PC-3 (cell line): ENCODE measurements around the gene PARP15. TPM values are rescaled to one million over a fixed set of nuclear protein-coding genes. Genes with fewer than 3 reads are reported as not detected.

Source experiments
- ATAC-seq: fragments of 200-7000 bp; cut with Tn5 transposase; 2 replicates; pipeline ENCODE4 v1.9.1; 2020; ENCODE audit warnings: mild to moderate bottlenecking, moderate library complexity
- BruUV-seq: library from RNA; stranded (reverse); fragments of 400-500 nt; replicated peaks from 2 replicates; lab custom pipeline; 2021; lab: Mats Ljungman, UMichigan
- CTCF ChIA-PET: fragments of 300-600 bp; sonication (Branson Sonifier 250); formaldehyde crosslinking; loops from one replicate; lab custom pipeline; 2022; ENCODE audit warnings: antibody characterized with exemption; lab: Charles Lee
- POLR2A ChIA-PET: fragments of 300-600 bp; sonication (Branson Sonifier 250); formaldehyde crosslinking; loops from one replicate; lab custom pipeline; 2022; ENCODE audit warnings: antibody characterized with exemption; ENCODE audit not compliant: unreplicated experiment; lab: Charles Lee
- DNase-seq: peaks from one replicate; pipeline ENCODE4 v3.0.0-alpha.2; 2015
- H2AFZ ChIP-seq: fragments of 300-600 bp; sonication (generic); 2 replicates; pipeline ENCODE4 v1.6.0; 2016; ENCODE audit warnings: antibody characterized with exemption, low read length
- H3F3A ChIP-seq: fragments of 300-600 bp; sonication (generic); one replicate; pipeline ENCODE4 v1.6.0; 2017; ENCODE audit warnings: antibody characterized with exemption, low read length, control low read depth, mild to moderate bottlenecking; ENCODE audit not compliant: unreplicated experiment
- H3K27ac ChIP-seq: fragments of 300-600 bp; sonication (generic); 2 replicates; pipeline ENCODE4 v1.5.1; 2016; ENCODE audit warnings: mild to moderate bottlenecking, low read length
- H3K27me3 ChIP-seq: fragments of 300-600 bp; sonication (generic); 2 replicates; pipeline ENCODE4 v1.6.1; 2016; ENCODE audit warnings: low read length, mixed read lengths
- H3K36me3 ChIP-seq: fragments of 300-600 bp; sonication (generic); 2 replicates; pipeline ENCODE4 v1.6.1; 2016; ENCODE audit warnings: low read depth, mixed run types, low read length, mixed read lengths
- H3K4me1 ChIP-seq: fragments of 300-600 bp; sonication (generic); 2 replicates; pipeline ENCODE4 v1.5.1; 2016; ENCODE audit warnings: low read length; ENCODE audit not compliant: insufficient read depth
- H3K4me2 ChIP-seq: fragments of 300-600 bp; sonication (generic); 2 replicates; pipeline ENCODE4 v1.6.0; 2016; ENCODE audit warnings: low read length
- H3K4me3 ChIP-seq: fragments of 300-600 bp; sonication (generic); 2 replicates; pipeline ENCODE4 v1.5.1; 2016; ENCODE audit warnings: mild to moderate bottlenecking, low read length, mixed read lengths
- H3K79me2 ChIP-seq: fragments of 300-600 bp; sonication (generic); 2 replicates; pipeline ENCODE4 v1.6.1; 2017; ENCODE audit warnings: low read length, mixed read lengths
- H3K9ac ChIP-seq: fragments of 300-600 bp; sonication (generic); 2 replicates; pipeline ENCODE4 v1.6.0; 2016; ENCODE audit warnings: mild to moderate bottlenecking, low read length
- H3K9me2 ChIP-seq: fragments of 300-600 bp; sonication (generic); replicated peaks from 2 replicates; pipeline ENCODE4 v1.6.1; 2016; ENCODE audit warnings: mixed run types, low read length, mixed read lengths
- H3K9me3 ChIP-seq: fragments of 300-600 bp; sonication (generic); 2 replicates; pipeline ENCODE4 v1.6.1; 2016; ENCODE audit warnings: low read length, mixed read lengths
- H4K20me1 ChIP-seq: fragments of 300-600 bp; sonication (generic); 2 replicates; pipeline ENCODE4 v1.6.1; 2016; ENCODE audit warnings: low read length, mixed read lengths
- CTCF ChIP-seq: fragments of 300-600 bp; sonication (generic); conservative IDR thresholded peaks from 2 replicates; pipeline ENCODE4 v1.5.1; 2017; ENCODE audit warnings: antibody characterized with exemption, low read depth, mild to moderate bottlenecking, low read length
- EZH2 ChIP-seq: fragments of 300-600 bp; sonication (generic); IDR thresholded peaks from one replicate; pipeline ENCODE4 v1.6.1; 2017; ENCODE audit warnings: antibody characterized with exemption, mild to moderate bottlenecking, low read length; ENCODE audit not compliant: unreplicated experiment
- EZH2phosphoT487 ChIP-seq: fragments of 300-600 bp; sonication (generic); IDR thresholded peaks from 2 replicates; pipeline ENCODE4 v1.6.1; 2018; ENCODE audit warnings: mild to moderate bottlenecking, antibody characterized with exemption, low read length, borderline replicate concordance
- intact Hi-C: fragments of 100-400 bp; cut with micrococcal nuclease; formaldehyde crosslinking; loops from 2 replicates; pipeline ENCODE4 v1.9.0; 2023
- total RNA-seq: library from RNA; depleted of rRNA; stranded (reverse); fragments of >200 nt; gene quantifications from 2 replicates; pipeline ENCODE4 v1.2.3, GENCODE V29; 2014

Gene PARP15
- total RNA-seq, 1 experiment from 2014 or later: not detected

GRCh38 chr3:122548076-122548475, 29.4 kb upstream of the PARP15 start:
- ATAC-seq (no peak), DNase-seq (no peak)
- Histone ChIP-seq H3K9me2 (no peaks in the 10 kb centered on the region), H3K9ac (no peak overlapping the region), H3K27ac (no peak overlapping the region), H3F3A (no peaks in the 10 kb centered on the region), H3K4me3 (no peak overlapping the region), H3K9me3 (no peaks in the 10 kb centered on the region), H3K27me3 (no peaks in the 10 kb centered on the region), H3K36me3 (no peaks in the 10 kb centered on the region), H3K79me2 (no peaks in the 10 kb centered on the region), H4K20me1 (no peaks in the 10 kb centered on the region), H2AFZ (no peak overlapping the region), H3K4me2 (no peak overlapping the region), H3K4me1 (no peaks in the 10 kb centered on the region)
- BruUV-seq: no TSS peak
- CTCF ChIA-PET: interaction anchor here (0.8 kb wide), 1 partner anchor 131 kb away, joined by 3 read pairs; no protein-coding TSS in a partner anchor
- intact Hi-C loops: no loop called here
- no peak for TF ChIP-seq CTCF
- POLR2A ChIA-PET: no interaction called here

GRCh38 chr3:122548619-122549018, 28.8 kb upstream of the PARP15 start:
- Histone ChIP-seq H4K20me1 (no peaks in the 10 kb centered on the region), H3K9me3 (no peaks in the 10 kb centered on the region), H3K9ac (no peak overlapping the region), H3K9me2 (no peaks in the 10 kb centered on the region), H3K27ac (no peak overlapping the region), H3K36me3 (no peaks in the 10 kb centered on the region), H2AFZ (no peak overlapping the region), H3K79me2 (no peaks in the 10 kb centered on the region), H3K27me3 (no peaks in the 10 kb centered on the region), H3K4me3 (no peak overlapping the region), H3F3A (no peaks in the 10 kb centered on the region), H3K4me2 (no peak overlapping the region), H3K4me1 (no peaks in the 10 kb centered on the region)
- intact Hi-C loops: no loop called here
- TF ChIP-seq EZH2phosphoT487 (no peak), CTCF (no peak), EZH2 (no peak)
- CTCF ChIA-PET: interaction anchor here (0.6 to 0.8 kb wide), 2 partner anchors 131 to 206 kb away, joined by 3 to 6 read pairs; no protein-coding TSS in a partner anchor
- no TSS peak for BruUV-seq
- POLR2A ChIA-PET: no interaction called here
- ATAC-seq: no peak
- no peak for DNase-seq

- Histone ChIP-seq H3K4me3 (no peak overlapping the region), H3K9ac (no peak overlapping the region), H3K79me2 (no peaks in the 10 kb centered on the region), H4K20me1 (no peaks in the 10 kb centered on the region), H3K27ac (no peak overlapping the region), H3K4me2 (no peak overlapping the region), H3F3A (no peaks in the 10 kb centered on the region), H2AFZ (no peak overlapping the region), H3K36me3 (no peaks in the 10 kb centered on the region), H3K9me2 (no peaks in the 10 kb centered on the region), H3K9me3 (no peaks in the 10 kb centered on the region), H3K4me1 (peaks cover 14% of the 10 kb centered on the region), H3K27me3 (no peaks in the 10 kb centered on the region)
- intact Hi-C loops: no loop called here
- TF ChIP-seq CTCF (no peak), EZH2phosphoT487 (no peak), EZH2 (no peak)
- DNase-seq (no peak), ATAC-seq (no peak)
- CTCF ChIA-PET: no interaction called here
- POLR2A ChIA-PET: no interaction called here
- no TSS peak for BruUV-seq
Observed at GRCh38 chr3:122553171-122553570, 24.3 kb upstream of the PARP15 start.
